ENCODE results near the gene HS6ST3.

HS6ST3 gene

DNA sequence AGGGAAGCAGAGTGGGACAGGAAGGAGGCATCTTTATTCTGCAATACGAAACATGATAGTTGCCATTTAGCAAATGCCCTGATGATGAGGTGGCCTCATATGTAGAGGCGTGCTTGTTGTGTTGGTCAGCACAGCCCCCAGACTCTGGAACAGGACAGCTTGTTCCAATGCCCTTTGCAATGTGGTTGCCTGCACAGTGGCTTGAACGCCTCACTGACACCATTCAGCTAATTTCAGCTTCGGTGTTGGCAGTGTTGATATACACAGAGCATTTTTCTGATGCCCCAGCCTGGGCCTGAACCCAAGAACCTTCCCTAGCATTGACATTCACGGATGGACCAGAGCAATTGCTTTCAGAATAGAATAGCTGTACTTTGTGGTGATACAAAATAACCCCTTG, 133.3 kb downstream of the HS6ST3 start:
- Histone ChIP-seq H3K27me3 (ENCODE audit: control insufficient read depth in 2 of 2, insufficient read depth in 2 of 2, low read length in 2 of 2) (no peaks in the 10 kb centered on the region), H3K4me1 (ENCODE audit: control insufficient read depth in 2 of 2, insufficient read depth in 2 of 2, low read length in 2 of 2) (no peaks in the 10 kb centered on the region), H3K4me3 (ENCODE audit: low read length in 2 of 2) (no peak overlapping the region), H3K36me3 (ENCODE audit: control insufficient read depth in 2 of 2, insufficient read depth in 2 of 2, low read length in 2 of 2) (no peaks in the 10 kb centered on the region), H3K9ac (ENCODE audit: low read depth in 1 of 2, low read length in 2 of 2) (no peak overlapping the region), H3K9me3 (ENCODE audit: control insufficient read depth in 2 of 2, low read length in 2 of 2) (no peaks in the 10 kb centered on the region), H3K27ac (ENCODE audit: low read depth in 2 of 2, low read length in 2 of 2) (no peak overlapping the region)

DNA sequence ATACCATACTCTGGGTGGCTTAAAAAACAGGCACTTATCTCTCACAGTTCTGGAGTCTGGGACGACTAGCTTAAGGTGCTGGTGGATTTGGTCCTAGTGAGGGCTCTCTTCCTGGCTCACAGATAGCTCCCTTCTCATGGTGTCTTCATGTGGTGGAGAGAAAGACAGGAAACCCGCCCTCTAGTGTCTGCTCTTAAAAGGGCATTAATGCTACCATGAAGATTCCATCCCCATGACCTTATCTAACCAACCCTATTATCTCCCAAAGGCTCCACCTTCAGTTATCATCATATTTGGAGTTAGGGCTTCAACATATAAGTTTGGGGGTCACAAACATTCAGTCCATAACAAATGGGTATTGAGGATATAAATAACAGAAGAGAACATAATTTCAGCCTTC, 139.4 kb downstream of the HS6ST3 start:
- no peaks in the 10 kb centered on the region for H3K4me1 ChIP-seq (ENCODE audit: control insufficient read depth in 2 of 2, insufficient read depth in 2 of 2, low read length in 2 of 2)
- no peak overlapping the region for H3K27ac ChIP-seq (ENCODE audit: low read depth in 2 of 2, low read length in 2 of 2)
- H3K9me3 ChIP-seq (ENCODE audit: control insufficient read depth in 2 of 2, low read length in 2 of 2): no peaks in the 10 kb centered on the region
- H3K36me3 ChIP-seq (ENCODE audit: control insufficient read depth in 2 of 2, insufficient read depth in 2 of 2, low read length in 2 of 2): no peaks in the 10 kb centered on the region
- H3K27me3 ChIP-seq (ENCODE audit: control insufficient read depth in 2 of 2, insufficient read depth in 2 of 2, low read length in 2 of 2): no peaks in the 10 kb centered on the region
- no peak overlapping the region for H3K4me3 ChIP-seq (ENCODE audit: low read length in 2 of 2)
- no peak overlapping the region for H3K9ac ChIP-seq (ENCODE audit: low read depth in 1 of 2, low read length in 2 of 2)

DNA sequence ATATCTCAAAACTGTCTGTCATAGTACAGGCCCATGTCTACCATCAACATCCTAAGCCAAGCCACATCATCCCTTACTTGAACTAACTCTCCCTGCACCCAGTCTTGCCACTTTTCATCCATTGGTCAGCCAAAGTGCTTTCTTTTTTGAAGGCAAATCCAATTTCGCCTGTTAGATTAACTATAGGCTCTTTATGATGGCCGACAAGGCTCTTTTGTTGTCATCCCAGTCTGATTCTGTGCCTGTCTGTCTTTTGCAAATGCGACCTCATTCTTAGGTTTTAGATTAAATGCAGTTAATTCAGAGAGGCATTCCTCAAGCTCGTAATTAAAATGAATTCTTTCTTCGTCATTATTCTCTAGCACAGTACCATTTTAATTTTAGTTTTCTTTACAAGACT, 148.3 kb downstream of the HS6ST3 start:
- H3K36me3 ChIP-seq (ENCODE audit: control insufficient read depth in 2 of 2, insufficient read depth in 2 of 2, low read length in 2 of 2): no peaks in the 10 kb centered on the region
- no peaks in the 10 kb centered on the region for H3K9me3 ChIP-seq (ENCODE audit: control insufficient read depth in 2 of 2, low read length in 2 of 2)
- H3K4me1 ChIP-seq (ENCODE audit: control insufficient read depth in 2 of 2, insufficient read depth in 2 of 2, low read length in 2 of 2): no peaks in the 10 kb centered on the region
- H3K9ac ChIP-seq (ENCODE audit: low read depth in 1 of 2, low read length in 2 of 2): no peak overlapping the region
- H3K27me3 ChIP-seq (ENCODE audit: control insufficient read depth in 2 of 2, insufficient read depth in 2 of 2, low read length in 2 of 2): no peaks in the 10 kb centered on the region
- H3K27ac ChIP-seq (ENCODE audit: low read depth in 2 of 2, low read length in 2 of 2): no peak overlapping the region
- no peak overlapping the region for H3K4me3 ChIP-seq (ENCODE audit: low read length in 2 of 2)

DNA sequence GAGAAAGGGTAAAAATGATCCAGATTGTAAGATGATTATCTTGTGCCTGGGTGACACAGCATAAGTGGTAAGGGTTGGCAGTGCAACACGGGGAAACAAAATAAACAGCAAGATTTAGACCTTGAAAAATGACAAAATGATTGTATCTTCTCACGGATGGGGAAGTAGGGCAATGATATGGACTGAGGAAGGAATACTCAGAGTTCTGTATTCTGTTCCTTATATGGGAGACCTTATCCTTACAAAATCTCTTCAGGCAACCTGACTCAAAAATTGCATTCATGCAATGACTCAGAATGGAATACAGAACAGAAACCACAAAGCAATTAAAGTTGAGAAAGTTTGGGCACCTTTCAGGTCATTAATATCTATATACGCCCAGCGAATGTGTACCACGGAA, 149.0 kb downstream of the HS6ST3 start:
- H3K9ac ChIP-seq (ENCODE audit: low read depth in 1 of 2, low read length in 2 of 2): no peak overlapping the region
- H3K27me3 ChIP-seq (ENCODE audit: control insufficient read depth in 2 of 2, insufficient read depth in 2 of 2, low read length in 2 of 2): no peaks in the 10 kb centered on the region
- no peaks in the 10 kb centered on the region for H3K36me3 ChIP-seq (ENCODE audit: control insufficient read depth in 2 of 2, insufficient read depth in 2 of 2, low read length in 2 of 2)
- no peaks in the 10 kb centered on the region for H3K9me3 ChIP-seq (ENCODE audit: control insufficient read depth in 2 of 2, low read length in 2 of 2)
- H3K4me1 ChIP-seq (ENCODE audit: control insufficient read depth in 2 of 2, insufficient read depth in 2 of 2, low read length in 2 of 2): no peaks in the 10 kb centered on the region
- H3K4me3 ChIP-seq (ENCODE audit: low read length in 2 of 2): no peak overlapping the region
- no peak overlapping the region for H3K27ac ChIP-seq (ENCODE audit: low read depth in 2 of 2, low read length in 2 of 2)

DNA sequence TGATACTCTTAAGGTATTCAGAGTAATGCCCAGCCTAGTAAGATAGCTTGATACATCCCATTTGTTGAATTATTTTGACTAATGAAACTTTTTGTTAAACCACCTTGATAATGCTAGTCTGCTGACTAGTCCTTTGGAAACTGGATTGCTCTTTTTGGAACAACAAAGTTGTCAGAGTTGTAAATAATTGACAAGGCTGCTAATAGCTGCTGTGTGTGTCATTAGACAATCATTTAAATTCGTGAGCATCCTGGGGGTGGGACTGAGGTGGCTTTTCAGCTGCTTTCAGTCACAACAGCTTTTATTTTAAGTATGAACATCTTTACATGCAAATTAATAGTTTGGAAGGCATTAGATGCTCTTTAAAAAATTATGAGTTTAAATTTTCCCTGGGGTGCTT, 153.5 kb downstream of the HS6ST3 start:
- H3K36me3 ChIP-seq (ENCODE audit: control insufficient read depth in 2 of 2, insufficient read depth in 2 of 2, low read length in 2 of 2): no peaks in the 10 kb centered on the region

DNA sequence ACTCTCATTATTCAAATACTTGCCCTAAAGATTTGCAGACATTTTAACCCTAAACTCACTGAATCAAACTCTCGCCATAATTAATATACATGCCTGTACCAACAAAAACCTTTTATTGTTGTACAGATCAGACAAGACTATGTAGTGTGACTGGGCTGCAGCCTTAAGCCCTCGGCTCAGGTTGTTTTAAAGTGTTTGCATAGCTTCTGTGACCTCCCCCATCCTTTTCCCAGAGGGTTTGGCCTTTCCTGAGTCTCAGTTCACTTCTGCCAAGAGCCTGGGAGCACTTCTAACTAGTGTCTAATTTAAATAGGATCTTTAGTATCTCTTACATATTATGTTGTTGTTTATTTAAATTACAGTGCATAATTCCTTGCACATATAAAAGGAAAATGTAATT, 158.2 kb downstream of the HS6ST3 start:
- no peak overlapping the region for H3K27ac ChIP-seq (ENCODE audit: low read depth in 2 of 2, low read length in 2 of 2)
- H3K36me3 ChIP-seq (ENCODE audit: control insufficient read depth in 2 of 2, insufficient read depth in 2 of 2, low read length in 2 of 2): no peaks in the 10 kb centered on the region
- H3K4me3 ChIP-seq (ENCODE audit: low read length in 2 of 2): no peak overlapping the region
- H3K4me1 ChIP-seq (ENCODE audit: control insufficient read depth in 2 of 2, insufficient read depth in 2 of 2, low read length in 2 of 2): no peaks in the 10 kb centered on the region
- H3K9me3 ChIP-seq (ENCODE audit: control insufficient read depth in 2 of 2, low read length in 2 of 2): no peaks in the 10 kb centered on the region
- no peak overlapping the region for H3K9ac ChIP-seq (ENCODE audit: low read depth in 1 of 2, low read length in 2 of 2)
- no peaks in the 10 kb centered on the region for H3K27me3 ChIP-seq (ENCODE audit: control insufficient read depth in 2 of 2, insufficient read depth in 2 of 2, low read length in 2 of 2)

More for the DNA sequence above, 153.5 kb downstream of the HS6ST3 start:
- Histone ChIP-seq H3K27me3 (ENCODE audit: control insufficient read depth in 2 of 2, insufficient read depth in 2 of 2, low read length in 2 of 2) (no peaks in the 10 kb centered on the region), H3K27ac (ENCODE audit: low read depth in 2 of 2, low read length in 2 of 2) (no peak overlapping the region), H3K9ac (ENCODE audit: low read depth in 1 of 2, low read length in 2 of 2) (no peak overlapping the region), H3K4me3 (ENCODE audit: low read length in 2 of 2) (no peak overlapping the region), H3K4me1 (ENCODE audit: control insufficient read depth in 2 of 2, insufficient read depth in 2 of 2, low read length in 2 of 2) (no peaks in the 10 kb centered on the region), H3K9me3 (ENCODE audit: control insufficient read depth in 2 of 2, low read length in 2 of 2) (no peaks in the 10 kb centered on the region)

DNA sequence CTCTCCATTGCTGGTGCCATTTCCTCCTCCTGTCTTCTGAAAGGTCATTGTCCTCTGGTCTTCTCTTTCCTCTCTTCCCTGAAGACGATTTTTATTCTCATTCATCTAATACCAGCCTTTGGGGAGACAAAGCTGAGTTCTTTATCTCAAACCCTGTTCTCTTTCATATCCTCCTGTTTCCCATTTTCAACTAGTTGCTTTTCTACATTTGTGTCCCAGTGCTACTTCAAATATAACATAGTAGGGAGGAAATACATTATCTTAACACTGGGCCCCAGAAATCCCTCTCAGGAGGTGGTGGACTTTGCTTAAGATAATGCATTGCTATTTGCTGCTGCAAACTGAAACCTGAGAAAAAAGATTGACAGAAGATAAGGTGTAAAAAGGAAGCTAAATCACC, 159.1 kb downstream of the HS6ST3 start:
- no peaks in the 10 kb centered on the region for H3K36me3 ChIP-seq (ENCODE audit: control insufficient read depth in 2 of 2, insufficient read depth in 2 of 2, low read length in 2 of 2)
- H3K27me3 ChIP-seq (ENCODE audit: control insufficient read depth in 2 of 2, insufficient read depth in 2 of 2, low read length in 2 of 2): no peaks in the 10 kb centered on the region
- no peak overlapping the region for H3K9ac ChIP-seq (ENCODE audit: low read depth in 1 of 2, low read length in 2 of 2)
- H3K9me3 ChIP-seq (ENCODE audit: control insufficient read depth in 2 of 2, low read length in 2 of 2): no peaks in the 10 kb centered on the region
- H3K4me3 ChIP-seq (ENCODE audit: low read length in 2 of 2): no peak overlapping the region
- H3K4me1 ChIP-seq (ENCODE audit: control insufficient read depth in 2 of 2, insufficient read depth in 2 of 2, low read length in 2 of 2): no peaks in the 10 kb centered on the region
- H3K27ac ChIP-seq (ENCODE audit: low read depth in 2 of 2, low read length in 2 of 2): no peak overlapping the region

DNA sequence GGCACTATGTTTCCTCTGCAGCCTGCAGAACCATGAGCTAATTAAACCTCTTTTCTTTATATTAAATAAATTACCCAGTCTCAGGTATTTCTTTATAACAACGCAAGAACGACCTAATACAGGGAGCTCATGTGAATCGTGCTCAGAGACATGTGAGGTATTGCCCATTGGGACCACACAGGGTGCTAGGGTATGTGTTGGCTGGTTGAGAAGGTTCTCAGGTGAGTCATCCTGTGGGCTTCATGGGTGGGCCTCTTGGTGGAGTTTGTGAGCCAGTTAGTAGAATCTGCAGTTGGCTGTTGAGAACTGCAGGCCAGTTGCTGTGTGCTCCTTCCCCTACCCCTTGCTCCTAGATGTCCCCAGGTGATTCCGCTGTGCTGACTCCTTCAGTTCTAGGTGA, 163.0 kb downstream of the HS6ST3 start:
- Histone ChIP-seq H3K9me3 (ENCODE audit: control insufficient read depth in 2 of 2, low read length in 2 of 2) (no peaks in the 10 kb centered on the region), H3K27me3 (ENCODE audit: control insufficient read depth in 2 of 2, insufficient read depth in 2 of 2, low read length in 2 of 2) (no peaks in the 10 kb centered on the region), H3K4me1 (ENCODE audit: control insufficient read depth in 2 of 2, insufficient read depth in 2 of 2, low read length in 2 of 2) (no peaks in the 10 kb centered on the region), H3K4me3 (ENCODE audit: low read length in 2 of 2) (no peak overlapping the region), H3K9ac (ENCODE audit: low read depth in 1 of 2, low read length in 2 of 2) (no peak overlapping the region), H3K27ac (ENCODE audit: low read depth in 2 of 2, low read length in 2 of 2) (no peak overlapping the region), H3K36me3 (ENCODE audit: control insufficient read depth in 2 of 2, insufficient read depth in 2 of 2, low read length in 2 of 2) (no peaks in the 10 kb centered on the region)

DNA sequence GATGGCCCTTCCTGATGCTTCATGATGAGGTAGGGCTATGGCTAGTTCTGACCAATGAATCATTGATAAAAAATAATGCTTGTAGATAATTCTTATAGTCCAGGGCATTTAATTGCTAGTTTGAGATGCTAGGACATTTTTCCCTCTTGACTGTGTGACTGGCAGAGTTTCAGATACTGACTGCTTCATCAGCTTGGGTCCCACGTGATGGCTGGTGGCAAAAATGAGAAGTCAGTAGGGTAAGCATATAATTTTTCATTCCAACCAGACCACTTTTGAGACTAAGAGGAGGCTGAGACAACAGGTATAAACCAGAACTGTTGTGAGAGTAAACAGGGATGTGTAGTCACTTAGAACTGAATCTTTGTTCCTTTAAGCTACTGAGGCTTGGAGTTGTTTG, 183.3 kb downstream of the HS6ST3 start:
- H3K4me1 ChIP-seq (ENCODE audit: control insufficient read depth in 2 of 2, insufficient read depth in 2 of 2, low read length in 2 of 2): no peaks in the 10 kb centered on the region
- no peaks in the 10 kb centered on the region for H3K27me3 ChIP-seq (ENCODE audit: control insufficient read depth in 2 of 2, insufficient read depth in 2 of 2, low read length in 2 of 2)
- H3K9me3 ChIP-seq (ENCODE audit: control insufficient read depth in 2 of 2, low read length in 2 of 2): no peaks in the 10 kb centered on the region
- no peak overlapping the region for H3K4me3 ChIP-seq (ENCODE audit: low read length in 2 of 2)
- H3K36me3 ChIP-seq (ENCODE audit: control insufficient read depth in 2 of 2, insufficient read depth in 2 of 2, low read length in 2 of 2): no peaks in the 10 kb centered on the region
- H3K27ac ChIP-seq (ENCODE audit: low read depth in 2 of 2, low read length in 2 of 2): no peak overlapping the region
- no peak overlapping the region for H3K9ac ChIP-seq (ENCODE audit: low read depth in 1 of 2, low read length in 2 of 2)

DNA sequence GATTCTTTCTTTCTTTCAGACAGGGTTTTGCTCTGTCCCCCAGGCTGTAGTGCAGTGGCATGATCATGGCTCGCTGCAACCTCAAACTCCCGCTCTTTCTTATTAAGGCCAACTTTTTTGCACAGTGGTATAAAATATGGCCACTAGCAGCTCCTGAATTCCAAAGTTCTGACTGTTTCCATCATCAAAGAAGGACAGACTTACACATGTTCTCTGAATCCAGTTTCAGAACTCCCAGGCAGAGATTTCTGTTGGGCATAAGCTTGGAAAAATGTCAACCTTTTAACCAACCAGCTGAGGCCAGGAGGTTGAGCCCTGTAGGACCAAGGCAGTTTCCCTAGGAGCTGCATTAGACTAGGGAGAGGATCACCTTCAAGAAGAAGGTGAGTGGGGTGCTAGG, 184.1 kb downstream of the HS6ST3 start:
- H3K9me3 ChIP-seq (ENCODE audit: control insufficient read depth in 2 of 2, low read length in 2 of 2): no peaks in the 10 kb centered on the region
- no peaks in the 10 kb centered on the region for H3K27me3 ChIP-seq (ENCODE audit: control insufficient read depth in 2 of 2, insufficient read depth in 2 of 2, low read length in 2 of 2)
- no peaks in the 10 kb centered on the region for H3K36me3 ChIP-seq (ENCODE audit: control insufficient read depth in 2 of 2, insufficient read depth in 2 of 2, low read length in 2 of 2)
- H3K4me3 ChIP-seq (ENCODE audit: low read length in 2 of 2): no peak overlapping the region
- no peak overlapping the region for H3K9ac ChIP-seq (ENCODE audit: low read depth in 1 of 2, low read length in 2 of 2)
- no peak overlapping the region for H3K27ac ChIP-seq (ENCODE audit: low read depth in 2 of 2, low read length in 2 of 2)
- H3K4me1 ChIP-seq (ENCODE audit: control insufficient read depth in 2 of 2, insufficient read depth in 2 of 2, low read length in 2 of 2): no peaks in the 10 kb centered on the region

DNA sequence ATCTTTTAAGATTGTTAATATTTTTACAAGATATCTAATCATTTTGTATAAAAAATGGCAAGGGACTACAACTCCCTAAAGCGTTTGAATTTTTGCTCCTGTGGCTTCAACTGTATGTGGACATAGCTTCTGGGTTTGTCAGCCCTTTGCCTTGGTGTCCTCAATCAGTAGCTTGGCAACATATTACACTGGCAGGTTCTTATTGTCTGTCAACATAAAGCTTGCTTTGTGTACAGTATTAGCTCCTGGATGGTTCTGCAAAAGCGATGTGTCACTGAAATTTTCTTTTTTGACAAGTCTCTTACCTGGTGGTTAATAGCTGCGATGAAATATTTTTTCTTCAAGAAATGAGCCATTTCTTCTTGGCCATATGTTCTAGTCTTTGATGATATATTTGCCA, 190.0 kb downstream of the HS6ST3 start:
- Histone ChIP-seq H3K36me3 (ENCODE audit: control insufficient read depth in 2 of 2, insufficient read depth in 2 of 2, low read length in 2 of 2) (no peaks in the 10 kb centered on the region), H3K9ac (ENCODE audit: low read depth in 1 of 2, low read length in 2 of 2) (no peak overlapping the region), H3K27me3 (ENCODE audit: control insufficient read depth in 2 of 2, insufficient read depth in 2 of 2, low read length in 2 of 2) (no peaks in the 10 kb centered on the region), H3K4me1 (ENCODE audit: control insufficient read depth in 2 of 2, insufficient read depth in 2 of 2, low read length in 2 of 2) (no peaks in the 10 kb centered on the region), H3K4me3 (ENCODE audit: low read length in 2 of 2) (no peak overlapping the region), H3K27ac (ENCODE audit: low read depth in 2 of 2, low read length in 2 of 2) (no peak overlapping the region), H3K9me3 (ENCODE audit: control insufficient read depth in 2 of 2, low read length in 2 of 2) (no peaks in the 10 kb centered on the region)
